Ureter (tissue), 1 donor: Measurements from ENCODE around the gene CRBN. TPM values are rescaled to one million over a fixed set of nuclear protein-coding genes. Genes with fewer than 3 reads are reported as not detected.

Experiments
- DNase-seq: peaks from one replicate; pipeline ENCODE4 v3.0.0-alpha.2; 2020; ENCODE audit warnings: low spot score
- total RNA-seq: library from RNA; stranded (reverse); gene quantifications from one replicate; pipeline ENCODE4 v1.2.4, GENCODE V29; 2023
- donor health status: DM: yes; HTN: yes; CAD: no.

The CRBN gene
- total RNA-seq, 1 donor from 2014 or later, result 51.9 TPM

DNA sequence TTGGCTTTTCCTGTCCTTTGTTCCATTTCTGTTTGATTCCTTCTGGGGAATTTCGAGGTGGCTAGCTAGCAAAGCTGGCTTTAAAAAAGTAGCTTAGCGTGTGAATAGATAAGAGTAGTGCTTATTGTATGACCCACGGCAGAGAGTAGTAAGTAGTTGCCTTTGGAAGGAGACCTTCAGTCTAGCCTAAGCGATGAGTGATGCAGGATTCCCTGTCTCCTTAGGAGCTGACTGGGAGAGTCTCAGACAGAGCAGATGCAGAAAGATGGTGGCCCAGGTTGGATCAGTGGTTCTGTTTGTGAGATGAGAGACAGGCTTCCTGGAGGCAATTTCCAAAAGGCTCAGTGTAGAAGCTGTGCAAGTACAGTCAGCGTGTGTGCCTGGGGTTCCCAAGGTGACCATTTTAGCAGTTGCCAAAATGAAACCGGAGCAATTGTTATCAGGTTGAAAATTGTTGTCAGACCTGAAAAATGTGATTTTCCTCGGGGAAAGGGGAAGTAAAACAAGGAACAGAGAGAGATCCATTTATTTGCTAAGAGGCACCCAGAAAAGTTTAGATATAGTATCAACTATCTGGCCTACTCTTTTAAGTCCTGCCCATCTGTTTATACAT lies 68.6 kb downstream of the CRBN start:
- no peak for DNase-seq

DNA sequence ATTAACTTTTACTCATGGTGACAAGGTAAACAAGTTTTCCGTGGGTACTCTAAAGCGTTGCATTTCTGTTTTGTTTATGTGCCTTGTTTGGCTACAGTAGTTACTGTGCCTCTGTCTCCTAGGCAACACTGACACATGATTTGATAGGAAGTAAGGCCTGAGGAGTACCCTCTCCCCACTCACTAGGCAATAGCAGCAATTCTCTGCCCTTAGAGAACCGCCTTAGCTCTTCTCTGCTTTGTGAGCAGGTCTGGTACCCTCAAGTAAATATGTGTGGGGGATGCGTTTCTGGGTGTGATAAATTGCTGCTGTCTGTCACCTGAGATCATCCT lies 69.2 kb downstream of the CRBN start, which contains the start of gene IL5RA:
Gene IL5RA, minus strand, starts transcription at position 76 of the 332 bp plus-strand sequence. CDS start 5,390 bp downstream, outside the sequence.
- no peak for DNase-seq

DNA sequence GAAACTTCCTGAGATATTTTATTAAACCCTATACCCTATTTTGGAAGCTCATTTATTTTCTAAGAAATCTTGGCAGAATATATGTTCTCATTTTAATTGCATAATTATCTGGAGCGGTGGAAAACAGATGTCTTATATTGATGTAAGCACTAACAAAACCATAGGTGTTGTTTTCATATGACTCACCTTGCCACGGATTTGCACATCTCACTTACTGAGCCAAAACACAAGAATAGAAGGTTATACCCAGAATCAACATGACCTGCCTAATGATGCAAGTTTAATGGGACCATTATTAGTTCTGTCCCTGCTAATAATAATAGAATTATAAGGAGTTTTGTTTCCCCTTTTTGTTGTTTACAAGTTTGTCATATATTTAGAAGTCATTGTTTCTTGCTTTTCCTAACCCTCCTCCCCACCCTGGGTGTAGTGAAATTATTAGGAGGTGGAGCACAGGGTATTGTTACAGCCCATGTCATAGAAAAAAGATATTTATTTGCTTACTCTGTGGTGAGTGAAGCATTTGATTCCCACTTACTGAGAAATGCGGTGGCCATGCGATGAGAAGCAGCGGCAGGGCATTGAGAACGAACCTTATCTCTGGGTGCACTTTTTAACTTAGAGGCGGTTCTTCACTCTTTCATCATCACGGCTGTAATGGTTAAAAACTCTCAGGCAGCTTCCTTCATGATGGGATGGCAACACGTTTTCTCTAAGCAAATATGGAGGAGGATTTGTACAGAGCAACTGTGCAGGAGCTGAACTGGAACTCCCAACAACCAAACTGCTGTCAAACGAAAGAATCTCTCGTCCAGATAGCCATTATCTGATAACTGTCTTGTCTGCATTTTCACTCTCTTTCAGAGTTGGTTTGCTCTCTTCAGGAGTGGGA lies 69.8 kb downstream of the CRBN start:
- DNase-seq, result no peak

DNA sequence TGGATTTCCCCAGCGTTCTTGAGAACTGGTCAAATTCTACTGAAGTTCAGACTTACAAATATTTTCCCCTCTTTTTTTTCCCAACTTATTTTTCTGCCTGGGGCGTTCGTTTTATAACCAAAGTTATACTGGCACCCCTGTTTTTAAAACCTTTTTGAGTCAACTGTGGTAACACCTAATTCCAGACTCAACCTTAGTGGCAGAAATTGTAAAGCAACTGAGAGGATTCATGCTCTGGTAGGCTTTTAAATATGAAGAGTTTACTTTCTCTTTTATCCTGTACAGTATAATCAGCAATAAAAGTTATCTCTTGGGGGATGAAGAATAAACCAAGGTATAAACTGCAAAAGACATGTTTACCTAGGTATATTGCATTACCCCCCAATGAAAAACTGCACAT lies 71.6 kb downstream of the CRBN start:
- DNase-seq, result no peak

DNA sequence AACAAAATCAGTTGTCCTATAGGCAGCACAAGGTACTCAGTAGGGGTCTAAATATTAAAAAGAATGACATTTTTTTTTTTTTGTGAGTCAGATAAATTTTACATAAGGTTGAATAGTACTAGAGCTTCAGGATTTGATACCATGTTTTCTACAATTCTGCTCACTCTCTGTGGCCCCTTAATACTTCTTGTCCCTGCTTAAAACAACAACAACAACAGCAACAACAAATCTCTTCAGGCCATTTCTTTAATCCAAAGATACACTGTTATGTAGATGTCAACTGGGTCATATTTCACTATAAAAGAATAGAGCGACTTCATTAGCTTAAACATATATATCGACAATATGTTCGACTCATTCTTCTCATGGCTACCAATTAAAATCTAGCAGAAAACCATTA lies 72.3 kb downstream of the CRBN start:
- no peak for DNase-seq

DNA sequence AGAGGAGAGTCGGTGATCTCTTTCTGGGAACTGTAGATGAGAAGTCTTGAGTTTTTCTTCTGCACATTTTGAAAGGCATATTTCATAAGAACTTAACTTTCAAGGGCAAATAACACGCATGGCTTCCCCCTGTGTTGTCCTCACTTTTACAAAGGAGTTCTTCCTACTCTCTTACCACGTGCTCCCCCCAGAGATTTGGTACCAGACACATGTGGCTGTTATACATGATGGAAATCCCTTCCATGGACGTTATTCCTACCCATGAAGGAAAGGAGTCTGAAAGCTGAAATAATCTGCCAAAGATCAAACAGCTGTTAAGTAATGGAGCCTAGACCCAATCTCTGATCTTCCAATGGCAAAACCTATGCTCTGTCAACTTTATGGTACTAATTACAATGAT lies 73.7 kb downstream of the CRBN start:
- no peak for DNase-seq

DNA sequence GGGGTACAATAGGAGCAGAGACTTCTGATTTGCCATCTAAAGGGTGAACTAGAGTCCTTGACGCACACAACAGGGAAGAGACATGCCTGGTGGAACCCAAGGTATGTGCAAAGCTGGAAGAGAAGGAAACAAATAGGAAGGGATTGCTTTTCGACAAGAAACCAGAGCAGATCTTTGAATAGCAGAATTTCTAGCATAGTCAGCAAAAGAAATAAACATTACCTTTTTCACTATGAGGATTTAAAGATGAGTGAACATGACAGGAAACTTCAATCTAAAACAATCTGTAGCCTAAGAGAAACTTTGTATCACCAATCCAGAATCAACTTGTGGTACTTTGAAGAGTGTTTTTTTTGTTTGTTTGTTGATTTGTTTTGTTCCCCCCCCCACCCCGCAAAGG lies 74.2 kb downstream of the CRBN start:
- DNase-seq, result no peak

GRCh38 chr3:3102751-3103150 lies 76.7 kb downstream of the CRBN start:
- DNase-seq, result no peak

DNA sequence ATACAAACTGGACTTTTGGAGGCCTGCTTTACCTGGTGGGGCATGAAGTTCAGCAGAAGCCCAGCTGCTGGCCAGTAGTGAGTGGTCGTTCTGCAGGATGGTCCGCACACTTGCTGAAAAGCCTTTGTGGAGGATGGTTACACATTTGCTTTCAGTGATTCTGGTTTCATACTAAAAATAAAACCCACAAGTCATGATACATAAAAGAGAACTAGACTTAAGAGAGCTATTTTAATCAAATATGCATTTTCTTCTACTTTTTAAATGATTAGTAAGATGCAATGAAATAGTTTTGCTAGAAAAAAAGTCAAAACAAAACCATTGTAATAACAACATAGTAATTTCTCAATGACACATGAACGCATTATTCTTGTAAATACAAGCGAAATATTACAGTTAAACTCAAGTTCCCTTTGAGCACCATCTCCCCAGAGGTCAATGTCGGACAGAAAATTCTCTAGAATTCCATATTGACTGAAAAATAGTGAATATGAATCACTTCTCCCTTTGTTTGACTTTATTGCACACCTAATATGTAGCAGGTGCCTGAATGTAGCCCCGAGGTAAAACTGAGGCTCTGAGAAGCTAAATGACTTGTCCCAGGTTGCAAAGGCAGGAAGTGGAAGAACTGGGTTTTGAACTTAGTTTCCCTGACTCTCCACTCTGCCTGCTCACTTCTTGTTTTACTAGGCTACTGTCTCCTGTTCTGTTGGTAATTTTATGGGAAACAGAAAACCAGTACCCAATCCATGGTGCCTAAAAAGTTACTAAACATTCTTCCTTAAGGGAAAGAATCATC lies 77.6 kb downstream of the CRBN start:
- no peak for DNase-seq

Other genes with a start within 250 kb of the CRBN start
- gene IL5RA, start 69.3 kb downstream of the CRBN start, total RNA-seq, result not detected
- gene TRNT1, start 52.8 kb downstream of the CRBN start, total RNA-seq, result 44.0 TPM